H1 (cell line): ENCODE data around the gene SBNO2. TPM values are rescaled to one million over a fixed set of nuclear protein-coding genes. Genes with fewer than 3 reads are reported as not detected.

Experiments
- CHD2 ChIP-seq: IDR thresholded peaks from 2 replicates; pipeline ENCODE4 v1.6.1; 2012; ENCODE audit warnings: low read length, improper control_type of control experiment
- CHD7 ChIP-seq: fragments of 300-600 bp; sonication (generic); IDR thresholded peaks from 2 replicates; pipeline ENCODE4 v1.7.1; 2012; ENCODE audit warnings: low read length, moderate library complexity, mild to moderate bottlenecking, inconsistent platforms; ENCODE audit not compliant: insufficient replicate concordance
- GABPA ChIP-seq: IDR thresholded peaks from 2 replicates; pipeline ENCODE4 v1.6.1; 2011; ENCODE audit warnings: mild to moderate bottlenecking, low read length, moderate library complexity, borderline replicate concordance; ENCODE audit not compliant: insufficient read depth
- HDAC2 ChIP-seq, 2 experiments: fragments of 300-600 bp in 1 of 2; sonication (generic) in 1 of 2; IDR thresholded peaks; 2 replicates each; pipeline ENCODE4 v1.6.1; 2011 to 2012; ENCODE audit warnings: low read depth in 2 of 2, low read length in 2 of 2, mild to moderate bottlenecking in 2 of 2, moderate library complexity in 2 of 2, borderline replicate concordance in 1 of 2, inconsistent platforms in 1 of 2
- MAFK ChIP-seq: IDR thresholded peaks from 2 replicates; pipeline ENCODE4 v1.6.1; 2012; ENCODE audit warnings: low read depth, mild to moderate bottlenecking, improper control_type of control experiment, low read length
- POLR2A ChIP-seq, 2 experiments: IDR thresholded peaks; 1 replicate in 1 of 2; 2 replicates in 1 of 2; pipeline ENCODE4 v1.6.1; 2011; ENCODE audit warnings: low read depth in 2 of 2, low read length in 2 of 2, mild to moderate bottlenecking in 2 of 2; ENCODE audit errors: control extremely low read depth in 1 of 2
- SP2 ChIP-seq: IDR thresholded peaks from 2 replicates; pipeline ENCODE4 v1.6.1; 2012; ENCODE audit warnings: mild to moderate bottlenecking, low read length, inconsistent platforms
- YY1 ChIP-seq: IDR thresholded peaks from 2 replicates; pipeline ENCODE4 v1.6.1; 2011; ENCODE audit warnings: low read depth, mild to moderate bottlenecking, low read length
- polyA plus RNA-seq, 7 experiments: library from polyadenylated mRNA; depleted of rRNA in 3 of 7; stranded (reverse) in 5 of 7; unstranded in 2 of 7; fragments of >200 nt in 5 of 7; fragments of 200-250 nt in 2 of 7; gene quantifications; 1 replicate in 5 of 7; 2 replicates in 1 of 7; 4 replicates in 1 of 7; pipeline versions ENCODE4 v1.2.1 to v1.2.3, GENCODE V29; 2011 to 2013; ENCODE audit warnings: missing spikeins in 2 of 7, mixed read lengths in 2 of 7
- total RNA-seq: library from RNA; stranded (reverse); fragmentation: NEBNext Ultra II Directional; extraction: Animal tissue kit (Norgen Biotek cat#: 25700); gene quantifications from 2 replicates; pipeline ENCODE4 v1.2.1, GENCODE V29; 2021

Gene SBNO2
- total and polyA plus RNA-seq, 2 of the 8 experiments (the other 6 are each of a cell fraction or from before 2014, with no cell fraction given): 12.2 to 31.4 TPM

- no peak for TF ChIP-seq CHD7
- no peak for TF ChIP-seq CHD2
- no peak for TF ChIP-seq SP2
- no peak for TF ChIP-seq YY1
- no peak for TF ChIP-seq POLR2A (IDR thresholded peaks at IDR 0.05; ENCODE audit: control extremely low read depth in 1 of 2, low read depth in 2 of 2, low read length in 2 of 2)
- TF ChIP-seq MAFK: no peak
- TF ChIP-seq GABPA: no peak
- TF ChIP-seq HDAC2 (IDR thresholded peaks at IDR 0.05; ENCODE audit: borderline replicate concordance in 1 of 2, low read depth in 2 of 2, low read length in 2 of 2): no peak
These were observed 8.0 kb upstream of the SBNO2 start (continued) for GRCh38 chr19:1182068-1182467.
